ENCODE data around the gene HMGB3.
A peak's percentile ranks its signal among the peaks of the same experiment; 100 is the strongest.
"Not testable (repeated sequence)": the region's sequence is repeated elsewhere in the genome, so short reads cannot be mapped to it uniquely, and the experiment has no call there.

HMGB3 gene

GRCh38 chrX:150984169-150984824, 1.2 kb downstream of the HMGB3 start:
- peak; percentile 22 for DNase-seq (ENCODE audit: extremely low read depth, insufficient read length)
- no peaks in the 10 kb centered on the region for H3K36me3 ChIP-seq (ENCODE audit: control insufficient read depth, insufficient read depth, low read length)
- TF ChIP-seq CTCF (IDR thresholded peaks at IDR 0.05; ENCODE audit: insufficient read depth, low read length, poor library complexity, severe bottlenecking): no peak
- no peaks in the 10 kb centered on the region for H3K27me3 ChIP-seq (replicated peaks; ENCODE audit: control insufficient read depth, insufficient read depth, low read length)
- peak overlapping the region; percentile 61 for H3K4me3 ChIP-seq (replicated peaks; ENCODE audit: low read depth, low read length)

- H3K4me3 ChIP-seq (replicated peaks; ENCODE audit: low read depth, low read length); H3K36me3 ChIP-seq (ENCODE audit: control insufficient read depth, insufficient read depth, low read length); DNase-seq (ENCODE audit: extremely low read depth, insufficient read length); H3K27me3 ChIP-seq (replicated peaks; ENCODE audit: control insufficient read depth, insufficient read depth, low read length): not testable (repeated sequence)
Observed at GRCh38 chrX:150987687-150988086, 4.6 kb downstream of the HMGB3 start.

GRCh38 chrX:150989420-150989819, 6.3 kb downstream of the HMGB3 start:
- Histone ChIP-seq H3K4me3 (replicated peaks; ENCODE audit: low read depth, low read length) (no peak overlapping the region), H3K27me3 (replicated peaks; ENCODE audit: control insufficient read depth, insufficient read depth, low read length) (no peaks in the 10 kb centered on the region), H3K36me3 (ENCODE audit: control insufficient read depth, insufficient read depth, low read length) (no peaks in the 10 kb centered on the region)
- no peak for DNase-seq (ENCODE audit: extremely low read depth, insufficient read length)
- no peak for TF ChIP-seq CTCF (IDR thresholded peaks at IDR 0.05; ENCODE audit: insufficient read depth, low read length, poor library complexity, severe bottlenecking)

GRCh38 chrX:150990910-150991309, 7.8 kb downstream of the HMGB3 start:
- no peak for TF ChIP-seq CTCF (IDR thresholded peaks at IDR 0.05; ENCODE audit: insufficient read depth, low read length, poor library complexity, severe bottlenecking)
- H3K4me3 ChIP-seq (replicated peaks; ENCODE audit: low read depth, low read length): no peak overlapping the region
- no peaks in the 10 kb centered on the region for H3K27me3 ChIP-seq (replicated peaks; ENCODE audit: control insufficient read depth, insufficient read depth, low read length)
- no peak for DNase-seq (ENCODE audit: extremely low read depth, insufficient read length)
- H3K36me3 ChIP-seq (ENCODE audit: control insufficient read depth, insufficient read depth, low read length): no peaks in the 10 kb centered on the region

GRCh38 chrX:151000861-151001331, 17.8 kb downstream of the HMGB3 start:
- no peak for DNase-seq (ENCODE audit: extremely low read depth, insufficient read length)

GRCh38 chrX:151004085-151004484, 20.9 kb downstream of the HMGB3 start:
- DNase-seq (ENCODE audit: extremely low read depth, insufficient read length): no peak
- no peaks in the 10 kb centered on the region for H3K27me3 ChIP-seq (replicated peaks; ENCODE audit: control insufficient read depth, insufficient read depth, low read length)
- TF ChIP-seq CTCF (IDR thresholded peaks at IDR 0.05; ENCODE audit: insufficient read depth, low read length, poor library complexity, severe bottlenecking): peak; percentile 24
- no peak overlapping the region for H3K4me3 ChIP-seq (replicated peaks; ENCODE audit: low read depth, low read length)
- no peaks in the 10 kb centered on the region for H3K36me3 ChIP-seq (ENCODE audit: control insufficient read depth, insufficient read depth, low read length)

More at GRCh38 chrX:151000861-151001331, 17.8 kb downstream of the HMGB3 start:
- Histone ChIP-seq H3K4me3 (replicated peaks; ENCODE audit: low read depth, low read length) (no peak overlapping the region), H3K27me3 (replicated peaks; ENCODE audit: control insufficient read depth, insufficient read depth, low read length) (no peaks in the 10 kb centered on the region), H3K36me3 (ENCODE audit: control insufficient read depth, insufficient read depth, low read length) (no peaks in the 10 kb centered on the region)
- no peak for TF ChIP-seq CTCF (IDR thresholded peaks at IDR 0.05; ENCODE audit: insufficient read depth, low read length, poor library complexity, severe bottlenecking)
